GM12875 (cell line): ENCODE measurements around the gene SAMD5.

ENCODE experiments used
- H3K4me3 ChIP-seq: one replicate; pipeline ENCODE4 v1.5.1; 2011; ENCODE audit warnings: low read depth, low read length, control low read depth
- TF ChIP-seq, protein P1 (sequence below): IDR thresholded peaks from 2 replicates; pipeline ENCODE4 v1.5.1; 2011; ENCODE audit warnings: low read depth, mild to moderate bottlenecking, control low read depth, inconsistent platforms, low read length, moderate library complexity, borderline replicate concordance; ENCODE audit not compliant: insufficient read depth

SAMD5 gene

DNA sequence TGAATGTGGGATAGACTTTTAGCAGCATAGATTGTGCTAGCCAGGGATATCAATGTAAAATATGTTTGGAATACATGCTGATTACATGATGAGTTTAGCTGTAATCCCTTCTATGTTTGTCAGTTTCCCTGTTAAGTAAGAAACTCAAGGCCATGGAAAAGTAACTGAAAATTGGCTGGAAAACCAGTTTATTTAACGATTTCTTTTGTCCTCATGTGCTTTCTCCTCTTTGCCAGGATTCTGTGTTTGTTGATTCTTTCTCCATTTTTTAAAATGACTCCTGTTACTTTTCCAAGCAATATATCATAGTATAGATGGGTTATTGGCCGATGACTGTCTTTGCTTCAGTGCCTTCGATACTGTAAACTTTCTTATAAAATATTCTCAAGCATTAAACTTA, 87.5 kb downstream of the SAMD5 start:
- TF ChIP-seq, protein P1, sequence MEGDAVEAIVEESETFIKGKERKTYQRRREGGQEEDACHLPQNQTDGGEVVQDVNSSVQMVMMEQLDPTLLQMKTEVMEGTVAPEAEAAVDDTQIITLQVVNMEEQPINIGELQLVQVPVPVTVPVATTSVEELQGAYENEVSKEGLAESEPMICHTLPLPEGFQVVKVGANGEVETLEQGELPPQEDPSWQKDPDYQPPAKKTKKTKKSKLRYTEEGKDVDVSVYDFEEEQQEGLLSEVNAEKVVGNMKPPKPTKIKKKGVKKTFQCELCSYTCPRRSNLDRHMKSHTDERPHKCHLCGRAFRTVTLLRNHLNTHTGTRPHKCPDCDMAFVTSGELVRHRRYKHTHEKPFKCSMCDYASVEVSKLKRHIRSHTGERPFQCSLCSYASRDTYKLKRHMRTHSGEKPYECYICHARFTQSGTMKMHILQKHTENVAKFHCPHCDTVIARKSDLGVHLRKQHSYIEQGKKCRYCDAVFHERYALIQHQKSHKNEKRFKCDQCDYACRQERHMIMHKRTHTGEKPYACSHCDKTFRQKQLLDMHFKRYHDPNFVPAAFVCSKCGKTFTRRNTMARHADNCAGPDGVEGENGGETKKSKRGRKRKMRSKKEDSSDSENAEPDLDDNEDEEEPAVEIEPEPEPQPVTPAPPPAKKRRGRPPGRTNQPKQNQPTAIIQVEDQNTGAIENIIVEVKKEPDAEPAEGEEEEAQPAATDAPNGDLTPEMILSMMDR = no peak
- H3K4me3 ChIP-seq = no peak overlapping the region

- H3K4me3 ChIP-seq = no peak overlapping the region
- TF ChIP-seq, protein P1 = no peak
Observed at GRCh38 chr6:147603392-147604081, 95.0 kb downstream of the SAMD5 start.

DNA sequence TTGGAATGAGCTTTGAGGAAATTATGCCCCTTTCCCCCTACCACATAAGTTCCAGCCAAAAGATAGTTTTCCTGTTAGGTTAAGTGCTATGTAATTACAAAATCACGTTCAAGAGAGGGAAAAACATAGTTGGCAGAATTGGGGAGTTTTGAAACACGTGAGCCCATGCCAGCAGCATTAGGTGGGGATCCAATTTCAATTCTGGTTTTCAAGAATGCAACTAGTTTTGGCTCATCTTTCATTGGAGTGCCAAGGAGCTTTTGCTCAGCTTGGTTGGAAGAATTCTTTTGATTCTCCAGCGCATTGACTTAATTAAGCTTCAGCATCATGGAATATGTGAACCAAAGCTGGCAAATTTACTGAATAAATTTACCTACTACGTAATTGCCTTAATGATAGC, 95.9 kb downstream of the SAMD5 start:
- TF ChIP-seq, protein P1 = no peak
- no peak overlapping the region for H3K4me3 ChIP-seq

DNA sequence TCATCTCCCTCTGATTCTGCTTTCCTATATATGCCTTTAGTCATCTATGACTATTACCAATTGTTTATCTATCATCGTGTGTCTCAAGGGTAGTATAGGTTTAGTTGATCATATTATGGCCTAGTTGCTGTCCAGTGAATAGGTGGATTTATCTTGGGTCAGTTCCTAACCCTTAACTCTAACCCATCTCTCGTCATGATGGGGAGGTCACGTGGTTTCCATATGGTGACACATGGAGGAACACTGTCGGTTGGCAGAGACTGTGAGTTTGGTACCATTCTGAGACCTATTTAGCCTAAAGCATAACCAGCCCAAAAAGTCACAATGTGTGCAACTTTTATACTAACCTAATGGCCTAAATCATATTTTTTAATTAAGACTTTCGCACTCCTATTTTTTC, 103.5 kb downstream of the SAMD5 start:
- TF ChIP-seq, protein P1 = no peak

GRCh38 chr6:147614501-147614900, 106.0 kb downstream of the SAMD5 start:
- TF ChIP-seq, protein P1 = no peak
- no peak overlapping the region for H3K4me3 ChIP-seq

More for the DNA sequence above, 103.5 kb downstream of the SAMD5 start:
- H3K4me3 ChIP-seq = no peak overlapping the region

GRCh38 chr6:147615659-147616456, 107.4 kb downstream of the SAMD5 start:
- TF ChIP-seq, protein P1 = no peak
- no peak overlapping the region for H3K4me3 ChIP-seq

GRCh38 chr6:147617366-147617765, 108.9 kb downstream of the SAMD5 start:
- TF ChIP-seq, protein P1 = no peak
- H3K4me3 ChIP-seq = no peak overlapping the region
